Coronary artery (tissue), 2 donors: ENCODE results near the gene FAM228A.
A peak's percentile ranks its signal among the peaks of the same experiment; 100 is the strongest.

Source experiments
- DNase-seq: peaks from one replicate; pipeline ENCODE4 v3.0.0-alpha.2; 2017; ENCODE audit warnings: low spot score
- H3K27ac ChIP-seq, 2 donors: fragments of 200-600 bp; sonication (generic); one replicate each; pipeline ENCODE4 v1.5.1; 2016 to 2019
- H3K4me3 ChIP-seq: fragments of 200-600 bp; sonication (generic); 2 replicates; pipeline ENCODE4 v1.5.1; 2016; ENCODE audit warnings: mild to moderate bottlenecking, moderate library complexity
- CTCF ChIP-seq: fragments of 200-600 bp; sonication (generic); IDR thresholded peaks from one replicate; pipeline ENCODE4 v1.5.1; 2019; ENCODE audit warnings: antibody characterized with exemption

FAM228A gene

GRCh38 chr2:24203029-24203786 is 28.4 kb downstream of the FAM228A start:
- TF ChIP-seq CTCF = no peak
- DNase-seq = no peak
- H3K27ac ChIP-seq = no peak overlapping the region

DNA sequence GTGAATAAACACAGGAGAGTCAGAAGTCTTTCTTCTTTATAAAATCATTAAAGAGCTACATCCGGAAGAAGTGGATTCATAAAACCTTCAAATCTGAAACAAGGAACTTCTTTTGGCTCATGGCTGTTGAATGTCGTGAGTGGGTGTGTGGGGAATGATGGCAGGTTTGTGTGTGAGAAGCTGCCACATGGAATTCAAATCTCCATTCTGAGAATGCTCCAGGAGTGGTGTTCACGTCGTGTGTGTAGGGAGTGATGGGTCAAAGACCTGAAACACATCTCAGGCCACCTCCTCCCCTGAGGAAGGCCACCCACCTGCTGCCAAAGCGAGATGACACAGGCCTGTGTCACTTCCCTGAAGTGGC is 28.9 kb downstream of the FAM228A start:
- H3K27ac ChIP-seq = no peak overlapping the region
- DNase-seq = no peak
- H3K4me3 ChIP-seq = no peak overlapping the region
- no peak for TF ChIP-seq CTCF

More at GRCh38 chr2:24203029-24203786, 28.4 kb downstream of the FAM228A start:
- no peak overlapping the region for H3K4me3 ChIP-seq

- Histone ChIP-seq H3K27ac (no peak overlapping the region), H3K4me3 (no peak overlapping the region)
- no peak for TF ChIP-seq CTCF
- DNase-seq = no peak
Observed at GRCh38 chr2:24204505-24204904, 29.7 kb downstream of the FAM228A start.

GRCh38 chr2:24205131-24205530 is 30.3 kb downstream of the FAM228A start:
- no peak overlapping the region for H3K27ac ChIP-seq
- no peak for DNase-seq
- H3K4me3 ChIP-seq = no peak overlapping the region
- TF ChIP-seq CTCF = no peak

DNA sequence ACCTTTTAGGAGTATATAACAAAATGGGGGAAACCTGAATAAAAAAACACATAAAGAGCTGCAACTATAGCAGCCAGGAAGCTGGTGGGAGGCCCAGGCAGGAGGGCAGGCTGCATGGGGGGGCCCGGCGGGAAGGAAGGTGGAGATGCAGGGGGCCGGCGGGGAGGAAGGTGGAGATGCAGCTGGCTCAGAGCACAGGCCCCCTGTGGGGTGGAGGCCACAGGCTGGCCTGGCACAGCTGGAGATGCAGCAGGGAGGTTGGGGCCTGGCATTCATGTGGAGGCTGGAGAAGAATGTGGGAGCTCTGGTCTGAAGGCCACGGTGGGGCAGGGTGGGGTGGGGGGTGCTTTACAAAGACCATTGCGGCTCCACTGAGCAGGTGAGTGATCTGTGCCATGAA is 31.4 kb downstream of the FAM228A start:
- Histone ChIP-seq H3K4me3 (no peak overlapping the region), H3K27ac (no peak overlapping the region)
- TF ChIP-seq CTCF = no peak
- no peak for DNase-seq

DNA sequence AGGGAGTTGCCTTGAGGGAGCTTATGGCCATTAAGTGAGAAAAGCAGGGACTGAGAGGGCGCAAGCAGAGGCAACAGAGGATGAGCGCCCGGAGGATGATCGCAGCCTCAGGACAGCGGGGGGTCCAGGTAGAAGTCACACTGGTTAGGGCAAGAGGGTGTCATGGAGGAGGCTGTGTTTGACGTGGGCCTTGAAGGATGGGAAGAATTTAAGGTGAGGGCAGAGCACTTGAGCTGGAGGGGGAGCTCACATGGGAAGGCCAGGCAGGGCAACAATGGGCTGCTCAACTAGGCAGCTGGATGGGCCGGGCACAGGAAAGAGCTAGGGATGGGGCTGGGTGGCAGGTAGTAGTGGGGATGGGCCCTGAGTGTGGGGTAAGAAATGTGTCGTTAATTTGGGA is 31.9 kb downstream of the FAM228A start:
- TF ChIP-seq CTCF = no peak
- no peak overlapping the region for H3K27ac ChIP-seq
- H3K4me3 ChIP-seq = no peak overlapping the region
- peak; percentile 38 for DNase-seq

GRCh38 chr2:24207359-24207758 is 32.5 kb downstream of the FAM228A start:
- no peak for TF ChIP-seq CTCF
- DNase-seq = no peak
- Histone ChIP-seq H3K27ac (no peak overlapping the region), H3K4me3 (no peak overlapping the region)
